Neural crest cell (in vitro differentiated cells): ENCODE measurements around the gene SEPTIN8. TPM values are rescaled to one million over a fixed set of nuclear protein-coding genes. Genes with fewer than 3 reads are reported as not detected.
A peak's percentile ranks its signal among the peaks of the same experiment; 100 is the strongest.

ENCODE experiments used
- DNase-seq: peaks from one replicate; pipeline ENCODE4 v3.0.0; 2021; ENCODE audit warnings: low read depth, mixed read lengths, low spot score
- H3K27ac Mint-ChIP-seq: one replicate; pipeline ENCODE4 v1.8.0; 2021; ENCODE audit warnings: mild to moderate bottlenecking, mixed read lengths; ENCODE audit not compliant: unreplicated experiment
- H3K27me3 Mint-ChIP-seq: 2 replicates; pipeline ENCODE4 v1.8.0; 2021; ENCODE audit warnings: low read depth, mild to moderate bottlenecking, mixed read lengths
- H3K36me3 Mint-ChIP-seq: 2 replicates; pipeline ENCODE4 v1.8.0; 2021; ENCODE audit warnings: low read depth, mild to moderate bottlenecking, mixed read lengths
- H3K4me1 Mint-ChIP-seq: 2 replicates; pipeline ENCODE4 v1.8.0; 2021; ENCODE audit warnings: mixed read lengths
- H3K4me3 Mint-ChIP-seq: one replicate; pipeline ENCODE4 v1.8.0; 2021; ENCODE audit warnings: mild to moderate bottlenecking, mixed read lengths
- H3K9me3 Mint-ChIP-seq: 2 replicates; pipeline ENCODE4 v1.8.0; 2021; ENCODE audit warnings: mixed read lengths
- CTCF ChIP-seq: fragments of 200-600 bp; sonication (generic); conservative IDR thresholded peaks from 2 replicates; pipeline ENCODE4 v1.5.0; 2021; ENCODE audit warnings: antibody characterized with exemption, mild to moderate bottlenecking
- total RNA-seq: library from RNA; stranded (reverse); gene quantifications from 2 replicates; pipeline ENCODE4 v1.2.1, GENCODE V29; 2021

SEPTIN8 gene
- total RNA-seq, 1 donor from 2014 or later, result 71.1 TPM

- Mint-ChIP-seq H3K4me1 (no peaks in the 10 kb centered on the region), H3K36me3 (no peaks in the 10 kb centered on the region), H3K27ac (no peak overlapping the region), H3K4me3 (no peak overlapping the region), H3K27me3 (peaks cover 2% of the 10 kb centered on the region), H3K9me3 (no peaks in the 10 kb centered on the region)
- TF ChIP-seq CTCF, result no peak
- DNase-seq, result no peak
These were observed 20.5 kb downstream of the SEPTIN8 start for GRCh38 chr5:132756542-132756941.

GRCh38 chr5:132754947-132755346, 22.1 kb downstream of the SEPTIN8 start:
- peaks cover 4% of the 10 kb centered on the region for H3K36me3 Mint-ChIP-seq
- DNase-seq, result no peak
- no peak overlapping the region for H3K27ac Mint-ChIP-seq
- H3K4me1 Mint-ChIP-seq, result no peaks in the 10 kb centered on the region
- H3K27me3 Mint-ChIP-seq, result peaks cover 18% of the 10 kb centered on the region
- peak; percentile 37 for TF ChIP-seq CTCF
- H3K4me3 Mint-ChIP-seq, result no peak overlapping the region
- H3K9me3 Mint-ChIP-seq, result no peaks in the 10 kb centered on the region

- H3K36me3 Mint-ChIP-seq, result peaks cover 4% of the 10 kb centered on the region
- H3K4me3 Mint-ChIP-seq, result no peak overlapping the region
- DNase-seq, result no peak
These were observed 22.9 kb downstream of the SEPTIN8 start for GRCh38 chr5:132754111-132754510.

GRCh38 chr5:132753135-132753987, 23.7 kb downstream of the SEPTIN8 start:
- DNase-seq, result no peak
- no peak overlapping the region for H3K4me3 Mint-ChIP-seq
- no peaks in the 10 kb centered on the region for H3K9me3 Mint-ChIP-seq
- H3K36me3 Mint-ChIP-seq, result peaks cover 4% of the 10 kb centered on the region
- H3K27ac Mint-ChIP-seq, result no peak overlapping the region
- no peak for TF ChIP-seq CTCF
- peaks cover 34% of the 10 kb centered on the region for H3K27me3 Mint-ChIP-seq
- no peaks in the 10 kb centered on the region for H3K4me1 Mint-ChIP-seq

More at GRCh38 chr5:132754111-132754510, 22.9 kb downstream of the SEPTIN8 start:
- H3K27me3 Mint-ChIP-seq, result peaks cover 26% of the 10 kb centered on the region
- H3K27ac Mint-ChIP-seq, result no peak overlapping the region
- no peaks in the 10 kb centered on the region for H3K9me3 Mint-ChIP-seq
- TF ChIP-seq CTCF, result no peak
- no peaks in the 10 kb centered on the region for H3K4me1 Mint-ChIP-seq

GRCh38 chr5:132752581-132753125, 24.4 kb downstream of the SEPTIN8 start:
- TF ChIP-seq CTCF, result no peak
- Mint-ChIP-seq H3K27ac (no peak overlapping the region), H3K4me3 (no peak overlapping the region), H3K27me3 (peaks cover 40% of the 10 kb centered on the region), H3K36me3 (peaks cover 4% of the 10 kb centered on the region), H3K9me3 (no peaks in the 10 kb centered on the region), H3K4me1 (no peaks in the 10 kb centered on the region)
- DNase-seq, result no peak
